H1 (cell line): ENCODE measurements around the gene CIAO3. TPM values are rescaled to one million over a fixed set of nuclear protein-coding genes. Genes with fewer than 3 reads are reported as not detected.

Source experiments
- CHD1 ChIP-seq: IDR thresholded peaks from 2 replicates; pipeline ENCODE4 v1.6.1; 2012; ENCODE audit warnings: low read depth, low read length, improper control_type of control experiment
- EZH2 ChIP-seq: fragments of 200-600 bp; sonication (generic); IDR thresholded peaks from 2 replicates; pipeline ENCODE4 v1.7.1; 2012; ENCODE audit warnings: low read depth, mild to moderate bottlenecking, moderate library complexity, low read length, inconsistent platforms; ENCODE audit not compliant: severe bottlenecking
- FOSL1 ChIP-seq: IDR thresholded peaks from 2 replicates; pipeline ENCODE4 v1.6.1; 2011; ENCODE audit warnings: mild to moderate bottlenecking, low read depth, low read length, moderate library complexity; ENCODE audit not compliant: insufficient read depth
- GABPA ChIP-seq: IDR thresholded peaks from 2 replicates; pipeline ENCODE4 v1.6.1; 2011; ENCODE audit warnings: mild to moderate bottlenecking, low read length, moderate library complexity, borderline replicate concordance; ENCODE audit not compliant: insufficient read depth
- POLR2A ChIP-seq, 2 experiments: IDR thresholded peaks; 1 replicate in 1 of 2; 2 replicates in 1 of 2; pipeline ENCODE4 v1.6.1; 2011; ENCODE audit warnings: low read depth in 2 of 2, low read length in 2 of 2, mild to moderate bottlenecking in 2 of 2; ENCODE audit errors: control extremely low read depth in 1 of 2
- polyA plus RNA-seq, 7 experiments: library from polyadenylated mRNA; depleted of rRNA in 3 of 7; stranded (reverse) in 5 of 7; unstranded in 2 of 7; fragments of >200 nt in 5 of 7; fragments of 200-250 nt in 2 of 7; gene quantifications; 1 replicate in 5 of 7; 2 replicates in 1 of 7; 4 replicates in 1 of 7; pipeline versions ENCODE4 v1.2.1 to v1.2.3, GENCODE V29; 2011 to 2013; ENCODE audit warnings: missing spikeins in 2 of 7, mixed read lengths in 2 of 7
- total RNA-seq: library from RNA; stranded (reverse); fragmentation: NEBNext Ultra II Directional; extraction: Animal tissue kit (Norgen Biotek cat#: 25700); gene quantifications from 2 replicates; pipeline ENCODE4 v1.2.1, GENCODE V29; 2021

The CIAO3 gene
- total and polyA plus RNA-seq, 2 of the 8 experiments (the other 6 are each of a cell fraction or from before 2014, with no cell fraction given) = 20.0 to 20.4 TPM

DNA sequence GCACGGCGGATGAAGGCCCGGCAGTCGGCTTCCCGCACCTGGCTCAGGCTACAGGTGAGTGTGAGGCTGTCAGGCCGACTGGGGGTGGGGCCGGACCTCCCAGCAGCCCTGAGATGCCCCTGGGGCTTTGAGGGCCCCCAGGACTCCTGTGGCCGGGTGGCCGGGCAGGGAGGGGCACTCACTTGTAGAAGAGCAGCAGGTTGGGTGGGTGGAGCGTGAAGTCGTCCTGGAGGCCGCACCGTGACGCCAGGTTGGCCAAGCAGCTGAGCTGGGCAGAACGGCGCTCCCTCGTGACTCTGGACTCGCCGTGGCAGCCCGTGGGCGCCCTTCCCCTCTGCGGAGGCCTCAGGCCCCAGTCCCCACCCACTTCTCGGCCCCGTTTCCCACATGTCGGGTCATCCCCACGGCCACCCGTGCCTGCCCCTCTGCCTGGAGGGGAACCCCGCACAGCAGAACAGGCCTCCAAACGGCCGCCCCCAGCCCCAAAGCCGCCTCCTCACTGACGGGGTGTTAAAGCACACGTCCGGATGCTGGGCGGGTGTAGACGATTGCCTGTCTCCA, 34.5 kb upstream of the CIAO3 start (continued):
- TF ChIP-seq EZH2 (no peak), CHD1 (no peak), GABPA (no peak), POLR2A (IDR thresholded peaks at IDR 0.05; ENCODE audit: control extremely low read depth in 1 of 2, low read depth in 2 of 2, low read length in 2 of 2) (no peak), FOSL1 (no peak)
